OCI-LY3 (cell line): ENCODE measurements around the gene SERPINA12.

Experiments used
- H2AFZ ChIP-seq: fragments of 200-600, 300-600 bp; shearing (Covaris generic); 2 replicates; pipeline ENCODE4 v1.6.0; 2014; ENCODE audit warnings: antibody characterized with exemption, low read depth, low read length
- H3K27ac ChIP-seq: fragments of 200-600, 300-600 bp; sonication (generic); 2 replicates; pipeline ENCODE4 v1.5.1; 2014; ENCODE audit warnings: mild to moderate bottlenecking, low read length, moderate library complexity, mixed read lengths
- H3K27me3 ChIP-seq: fragments of 200-600, 300-600 bp; sonication (generic); 2 replicates; pipeline ENCODE4 v1.6.1; 2014; ENCODE audit warnings: low read depth, low read length, mixed read lengths
- H3K36me3 ChIP-seq: fragments of 200-600, 300-600 bp; sonication (generic); replicated peaks from 2 replicates; pipeline ENCODE3; 2014; ENCODE audit warnings: low read depth, low read length, mixed read lengths
- H3K4me1 ChIP-seq: fragments of 300-600, 200-600 bp; sonication (generic); 2 replicates; pipeline ENCODE4 v1.6.1; 2014; ENCODE audit warnings: low read length, mixed read lengths
- H3K4me2 ChIP-seq: fragments of 200-600, 300-600 bp; sonication (generic); 2 replicates; pipeline ENCODE4 v1.6.1; 2014; ENCODE audit warnings: low read length, mixed read lengths
- H3K4me3 ChIP-seq: fragments of 300-600, 200-600 bp; sonication (generic); 2 replicates; pipeline ENCODE4 v1.5.1; 2014; ENCODE audit warnings: antibody characterized with exemption, mild to moderate bottlenecking, low read length, moderate library complexity
- H3K79me2 ChIP-seq: fragments of 300-600, 200-600 bp; shearing (Covaris generic); 2 replicates; pipeline ENCODE4 v1.6.1; 2014; ENCODE audit warnings: mild to moderate bottlenecking, low read length, mixed read lengths
- H3K9ac ChIP-seq: fragments of 300-600, 200-600 bp; shearing (Covaris generic); 2 replicates; pipeline ENCODE4 v1.6.0; 2014; ENCODE audit warnings: mild to moderate bottlenecking, low read length, moderate library complexity
- H3K9me3 ChIP-seq: fragments of 200-600, 300-600 bp; shearing (Covaris generic); 2 replicates; pipeline ENCODE4 v1.6.1; 2014; ENCODE audit warnings: low read length, mixed read lengths; ENCODE audit not compliant: insufficient read depth
- H4K20me1 ChIP-seq: fragments of 200-600, 300-600 bp; sonication (generic); 2 replicates; pipeline ENCODE4 v1.6.1; 2016; ENCODE audit warnings: low read length, mixed read lengths; ENCODE audit not compliant: insufficient read depth
- EZH2phosphoT487 ChIP-seq: fragments of 200-600 bp; shearing (Covaris generic); IDR thresholded peaks from 2 replicates; pipeline ENCODE4 v1.6.1; 2018; ENCODE audit warnings: antibody characterized with exemption, mixed run types, low read depth
- TF ChIP-seq, protein P1 (sequence below): fragments of 200-600, 300-600 bp; sonication (generic); IDR thresholded peaks from 2 replicates; pipeline ENCODE4 v1.5.1; 2014; ENCODE audit warnings: antibody characterized with exemption, low read length, low read depth

SERPINA12 gene

DNA sequence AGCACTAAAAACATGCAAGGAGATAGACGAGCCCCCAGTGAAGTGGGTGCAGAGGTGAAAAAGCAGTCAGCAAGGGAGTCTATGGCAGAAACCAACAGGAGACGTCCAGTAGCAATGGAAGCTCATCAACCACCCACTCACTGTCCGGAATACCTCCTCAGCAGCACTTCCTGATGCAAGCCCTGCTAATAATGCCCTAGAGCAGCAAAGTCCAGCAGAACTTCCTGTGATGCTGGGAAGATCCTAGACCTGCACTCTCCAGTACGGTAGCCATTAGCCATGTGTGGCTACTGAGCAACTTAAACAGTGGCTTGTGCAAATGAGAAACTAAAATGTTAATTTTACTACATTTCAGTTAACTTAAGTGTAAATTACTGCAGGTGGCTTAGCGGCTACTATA lies 44.2 kb downstream of the SERPINA12 start:
- Histone ChIP-seq H3K36me3 (no peaks in the 10 kb centered on the region), H3K9ac (no peak overlapping the region), H3K4me2 (no peak overlapping the region), H3K27me3 (no peaks in the 10 kb centered on the region), H3K4me3 (no peak overlapping the region), H4K20me1 (no peaks in the 10 kb centered on the region), H3K79me2 (no peaks in the 10 kb centered on the region), H3K4me1 (peaks cover 16% of the 10 kb centered on the region), H2AFZ (no peak overlapping the region), H3K9me3 (no peaks in the 10 kb centered on the region), H3K27ac (no peak overlapping the region)
- no peak for TF ChIP-seq EZH2phosphoT487
- TF ChIP-seq, protein P1, sequence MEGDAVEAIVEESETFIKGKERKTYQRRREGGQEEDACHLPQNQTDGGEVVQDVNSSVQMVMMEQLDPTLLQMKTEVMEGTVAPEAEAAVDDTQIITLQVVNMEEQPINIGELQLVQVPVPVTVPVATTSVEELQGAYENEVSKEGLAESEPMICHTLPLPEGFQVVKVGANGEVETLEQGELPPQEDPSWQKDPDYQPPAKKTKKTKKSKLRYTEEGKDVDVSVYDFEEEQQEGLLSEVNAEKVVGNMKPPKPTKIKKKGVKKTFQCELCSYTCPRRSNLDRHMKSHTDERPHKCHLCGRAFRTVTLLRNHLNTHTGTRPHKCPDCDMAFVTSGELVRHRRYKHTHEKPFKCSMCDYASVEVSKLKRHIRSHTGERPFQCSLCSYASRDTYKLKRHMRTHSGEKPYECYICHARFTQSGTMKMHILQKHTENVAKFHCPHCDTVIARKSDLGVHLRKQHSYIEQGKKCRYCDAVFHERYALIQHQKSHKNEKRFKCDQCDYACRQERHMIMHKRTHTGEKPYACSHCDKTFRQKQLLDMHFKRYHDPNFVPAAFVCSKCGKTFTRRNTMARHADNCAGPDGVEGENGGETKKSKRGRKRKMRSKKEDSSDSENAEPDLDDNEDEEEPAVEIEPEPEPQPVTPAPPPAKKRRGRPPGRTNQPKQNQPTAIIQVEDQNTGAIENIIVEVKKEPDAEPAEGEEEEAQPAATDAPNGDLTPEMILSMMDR, result no peak

GRCh38 chr14:94464290-94464689 lies 45.0 kb downstream of the SERPINA12 start:
- no peaks in the 10 kb centered on the region for H3K9me3 ChIP-seq
- H2AFZ ChIP-seq, result no peak overlapping the region
- peaks cover 16% of the 10 kb centered on the region for H3K4me1 ChIP-seq
- H3K36me3 ChIP-seq, result no peaks in the 10 kb centered on the region
- no peak overlapping the region for H3K4me2 ChIP-seq
- H4K20me1 ChIP-seq, result no peaks in the 10 kb centered on the region
- no peak overlapping the region for H3K4me3 ChIP-seq
- no peak overlapping the region for H3K27ac ChIP-seq
- no peaks in the 10 kb centered on the region for H3K27me3 ChIP-seq
- no peaks in the 10 kb centered on the region for H3K79me2 ChIP-seq
- H3K9ac ChIP-seq, result no peak overlapping the region
- TF ChIP-seq, protein P1, result no peak
- no peak for TF ChIP-seq EZH2phosphoT487

GRCh38 chr14:94462763-94463572 lies 46.3 kb downstream of the SERPINA12 start:
- no peaks in the 10 kb centered on the region for H3K27me3 ChIP-seq
- H3K9ac ChIP-seq, result no peak overlapping the region
- H3K27ac ChIP-seq, result no peak overlapping the region
- H3K79me2 ChIP-seq, result no peaks in the 10 kb centered on the region
- H3K4me1 ChIP-seq, result peaks cover 16% of the 10 kb centered on the region
- H4K20me1 ChIP-seq, result no peaks in the 10 kb centered on the region
- H2AFZ ChIP-seq, result no peak overlapping the region
- no peaks in the 10 kb centered on the region for H3K36me3 ChIP-seq
- H3K9me3 ChIP-seq, result no peaks in the 10 kb centered on the region
- H3K4me2 ChIP-seq, result no peak overlapping the region
- no peak overlapping the region for H3K4me3 ChIP-seq
- no peak for TF ChIP-seq EZH2phosphoT487
- TF ChIP-seq, protein P1, result no peak

DNA sequence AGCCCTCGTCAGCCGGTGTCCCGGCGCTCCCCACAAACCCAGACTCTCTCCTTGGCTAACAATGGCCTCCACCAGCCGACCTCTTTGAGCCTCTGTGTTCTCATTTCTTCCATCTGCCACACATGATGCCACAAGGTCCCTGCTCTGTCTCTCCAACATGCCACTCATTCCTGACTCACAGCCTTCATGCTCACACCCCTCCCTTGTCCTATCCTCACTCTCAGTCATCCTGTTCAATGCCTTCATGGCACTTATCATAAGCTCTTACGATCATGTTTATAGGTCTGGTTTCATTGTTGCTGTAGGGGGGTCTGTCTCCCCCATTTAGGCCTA lies 47.1 kb downstream of the SERPINA12 start:
- peaks cover 16% of the 10 kb centered on the region for H3K4me1 ChIP-seq
- H3K27ac ChIP-seq, result no peak overlapping the region
- no peak for TF ChIP-seq EZH2phosphoT487
- TF ChIP-seq, protein P1, result no peak
- H3K36me3 ChIP-seq, result no peaks in the 10 kb centered on the region
- H4K20me1 ChIP-seq, result no peaks in the 10 kb centered on the region
- H2AFZ ChIP-seq, result no peak overlapping the region
- H3K27me3 ChIP-seq, result no peaks in the 10 kb centered on the region
- H3K9me3 ChIP-seq, result no peaks in the 10 kb centered on the region
- H3K9ac ChIP-seq, result no peak overlapping the region
- H3K4me2 ChIP-seq, result no peak overlapping the region
- no peak overlapping the region for H3K4me3 ChIP-seq
- H3K79me2 ChIP-seq, result no peaks in the 10 kb centered on the region
